Endometrial microvascular endothelial cells (primary cell): ENCODE measurements around the gene BRI3BP. TPM values are rescaled to one million over a fixed set of nuclear protein-coding genes. Genes with fewer than 3 reads are reported as not detected.

Experiments used
- total RNA-seq: library from RNA; depleted of rRNA; stranded (reverse); fragments of >200 nt; gene quantifications from one replicate; pipeline ENCODE4 v1.2.3, GENCODE V29; 2015; ENCODE audit errors: inconsistent ontology term

BRI3BP gene
- total RNA-seq, 1 donor from 2014 or later = 7.3 TPM

Other genes with a start within 250 kb of the BRI3BP start
- 67.9 TPM for gene SCARB1, start 129.8 kb upstream of the BRI3BP start, total RNA-seq
- 1,415 TPM for gene UBC, start 79.0 kb upstream of the BRI3BP start, total RNA-seq
- 19.9 TPM for gene DHX37, start 4.5 kb upstream of the BRI3BP start, total RNA-seq
- 23.0 TPM for gene AACS, start 71.8 kb downstream of the BRI3BP start, total RNA-seq
- 0.19 TPM for gene TMEM132B, start 192.7 kb downstream of the BRI3BP start, total RNA-seq